K562 (cell line): ENCODE results near the gene ZGLP1. TPM values are rescaled to one million over a fixed set of nuclear protein-coding genes. Genes with fewer than 3 reads are reported as not detected.

Experiments used
- ATAC-seq: fragments of 200-7000 bp; cut with Tn5 transposase; 3 replicates; pipeline ENCODE4 v1.9.1; 2020; ENCODE audit warnings: moderate library complexity
- BruUV-seq: library from RNA; stranded (reverse); fragments of 400-500 nt; replicated peaks from 2 replicates; lab custom pipeline; 2021; lab: Mats Ljungman, UMichigan
- CTCF ChIA-PET: fragments of 300-600 bp; formaldehyde crosslinking; extraction: SDS; loops from one replicate; lab custom pipeline; 2021; ENCODE audit warnings: low intra/inter-chr PET ratio; lab: Yijun Ruan, JAX
- POLR2A ChIA-PET: fragments of 300-600, 350-650 bp; sonication (Branson Sonifier 250); formaldehyde crosslinking; extraction: SDS; loops from one replicate; lab custom pipeline; 2021; ENCODE audit warnings: antibody characterized with exemption, inconsistent platforms; lab: Yijun Ruan, JAX
- DNase-seq, 4 experiments: peaks; one replicate each; pipeline versions ENCODE4 v3.0.0 to v3.0.0-alpha.2; 2011 to 2018; ENCODE audit warnings: low spot score in 3 of 4, mixed read lengths in 3 of 4; ENCODE audit errors: extremely low read depth in 1 of 4
- FAIRE-seq: peaks from 2 replicates; lab custom pipeline; 2011; peaks lifted over from hg19 to GRCh38; lab: Jason Lieb, UNC
- H2AFZ ChIP-seq: 2 replicates; pipeline ENCODE4 v1.6.0; 2011; ENCODE audit warnings: low read depth, low read length, control low read depth, inconsistent platforms
- H3K27ac ChIP-seq: fragments of 200-600 bp; 3 replicates; pipeline ENCODE4 v1.8.0; 2011; ENCODE audit warnings: low read depth, mild to moderate bottlenecking, control low read depth, inconsistent platforms, low read length, moderate library complexity, mixed read lengths; ENCODE audit errors: extremely low read depth
- H3K27me3 ChIP-seq, 2 experiments: fragments of 300-600 bp in 1 of 2; 2 replicates in 1 of 2; 3 replicates in 1 of 2; pipeline versions ENCODE4 v1.6.0 to v1.8.0; 2011; ENCODE audit warnings: inconsistent platforms in 2 of 2, low read length in 2 of 2, mild to moderate bottlenecking in 1 of 2, mixed read lengths in 1 of 2, moderate library complexity in 1 of 2; ENCODE audit not compliant: control insufficient read depth in 2 of 2, insufficient read depth in 2 of 2
- H3K36me3 ChIP-seq: fragments of 300-600 bp; 3 replicates; pipeline ENCODE4 v1.8.0; 2011; ENCODE audit warnings: mild to moderate bottlenecking, low read length, inconsistent platforms; ENCODE audit not compliant: control insufficient read depth, insufficient read depth
- H3K4me1 ChIP-seq, 2 experiments: fragments of 200-600 bp in 1 of 2; replicated peaks in 1 of 2; 2 replicates in 1 of 2; 3 replicates in 1 of 2; pipeline versions ENCODE4 v1.5.1 to v1.8.0; 2011; ENCODE audit warnings: inconsistent platforms in 2 of 2, low read length in 2 of 2, mild to moderate bottlenecking in 1 of 2, mixed read lengths in 1 of 2, moderate library complexity in 1 of 2; ENCODE audit not compliant: control insufficient read depth in 2 of 2, insufficient read depth in 2 of 2
- H3K4me2 ChIP-seq: 2 replicates; pipeline ENCODE4 v1.6.1; 2011; ENCODE audit warnings: low read length, control low read depth, inconsistent platforms, mixed read lengths; ENCODE audit not compliant: insufficient read depth
- H3K4me3 ChIP-seq: fragments of 200-600 bp; sonication (generic), shearing (Covaris generic); 2 replicates; pipeline ENCODE4 v1.5.1; 2016; ENCODE audit warnings: control low read depth, inconsistent platforms
- H3K79me2 ChIP-seq: fragments of 200-600 bp; 3 replicates; pipeline ENCODE4 v1.8.0; 2011; ENCODE audit warnings: low read length, inconsistent platforms; ENCODE audit not compliant: control insufficient read depth, insufficient read depth
- H3K9ac ChIP-seq, 2 experiments: 2 replicates each; pipeline versions ENCODE4 v1.6.0 to v1.6.1; 2011; ENCODE audit warnings: low read depth in 2 of 2, low read length in 2 of 2, control low read depth in 1 of 2, inconsistent platforms in 1 of 2, mild to moderate bottlenecking in 1 of 2, mixed read lengths in 1 of 2; ENCODE audit not compliant: insufficient read depth in 1 of 2
- H3K9me1 ChIP-seq: one replicate; pipeline ENCODE4 v1.6.0; 2011; ENCODE audit warnings: inconsistent platforms, mild to moderate bottlenecking, low read length, moderate library complexity; ENCODE audit not compliant: control insufficient read depth, insufficient read depth
- H3K9me3 ChIP-seq: replicated peaks from 2 replicates; pipeline ENCODE4 v1.5.1; 2011; ENCODE audit warnings: low read depth, low read length, inconsistent platforms; ENCODE audit not compliant: control insufficient read depth, insufficient read depth
- H4K20me1 ChIP-seq: replicated peaks from 2 replicates; pipeline ENCODE4 v1.6.1; 2011; ENCODE audit warnings: low read length, inconsistent platforms, mixed read lengths; ENCODE audit not compliant: control insufficient read depth, insufficient read depth
- CEBPB ChIP-seq: fragments of 450-650 bp; IDR thresholded peaks from 2 replicates; pipeline ENCODE4 v1.6.1; 2016; ENCODE audit warnings: missing genetic modification characterization, missing compliant biosample characterization
- E2F3 ChIP-seq: fragments of 250-450 bp; sonication (Bioruptor Pico); IDR thresholded peaks from 2 replicates; pipeline ENCODE4 v1.4.0; 2020; ENCODE audit warnings: mild to moderate bottlenecking
- MYNN ChIP-seq, 2 experiments: sonication (generic); formaldehyde crosslinking in 1 of 2; IDR thresholded peaks; 2 replicates each; pipeline versions ENCODE4 v1.5.0 to v1.6.1; 2016 to 2020; ENCODE audit warnings: antibody characterized with exemption in 1 of 2, missing genetic modification reagents in 1 of 2
- POLR2G ChIP-seq: fragments of 200-400 bp; formaldehyde crosslinking; IDR thresholded peaks from 2 replicates; pipeline ENCODE4 v1.6.1; 2017; ENCODE audit warnings: low read depth, mild to moderate bottlenecking, antibody characterized with exemption, low read length, moderate library complexity
- RBFOX2 ChIP-seq: fragments of 200-400 bp; formaldehyde crosslinking; IDR thresholded peaks from 2 replicates; pipeline ENCODE4 v1.6.1; 2017; ENCODE audit warnings: low read depth, mild to moderate bottlenecking, low read length, moderate library complexity
- RBM22 ChIP-seq: fragments of 200-400 bp; formaldehyde crosslinking; IDR thresholded peaks from 2 replicates; pipeline ENCODE4 v1.6.1; 2018; ENCODE audit warnings: low read length, low read depth; ENCODE audit not compliant: poor library complexity, severe bottlenecking
- TEAD4 ChIP-seq, 2 experiments: sonication (generic) in 1 of 2; formaldehyde crosslinking in 1 of 2; IDR thresholded peaks; 2 replicates each; pipeline versions ENCODE4 v1.6.1 to v1.8.0; 2012 to 2022; ENCODE audit warnings: borderline replicate concordance in 1 of 2, inconsistent platforms in 1 of 2, low read length in 1 of 2, mild to moderate bottlenecking in 1 of 2, missing genetic modification reagents in 1 of 2
- ZBTB8A ChIP-seq: fragments of 450-650 bp; IDR thresholded peaks from 2 replicates; pipeline ENCODE4 v1.6.1; 2018; ENCODE audit warnings: mild to moderate bottlenecking, moderate library complexity; ENCODE audit not compliant: partially characterized antibody
- ZFP36 ChIP-seq: fragments of 150-350 bp; IDR thresholded peaks from 2 replicates; pipeline ENCODE4 v1.6.1; 2018; ENCODE audit warnings: low read length, low read depth; ENCODE audit not compliant: partially characterized antibody
- WGBS: fragments of 100-300 bp; shearing (Covaris generic); methylation state at CpG from one replicate; pipeline ENCODE4 v1.1.6; 2016; ENCODE audit warnings: low coverage, mixed read lengths; ENCODE audit not compliant: insufficient coverage; ENCODE audit errors: missing lambda C conversion rate; 5-methylcytosine and 5-hydroxymethylcytosine counted together
- in situ Hi-C: fragments of 300-500 bp; cut with MboI; formaldehyde crosslinking; loops from 4 replicates; pipeline ENCODE4 v1.15.0; 2018; ENCODE audit warnings: inconsistent platforms, mixed read lengths
- intact Hi-C: fragments of 100-400 bp; cut with micrococcal nuclease; formaldehyde crosslinking; loops from 2 replicates; pipeline ENCODE4 v1.14.2; 2022
- polyA plus RNA-seq, 8 experiments: library from polyadenylated mRNA; depleted of rRNA in 4 of 8; stranded (reverse) in 5 of 8; unstranded in 3 of 8; fragments of >200 nt; fragmentation: Nextera tagmentation in 2 of 8; fragmentation: Illumina TruSeq in 1 of 8; extraction: Ambion mirVana in 2 of 8; extraction: Trizol in 1 of 8; gene quantifications; 2 replicates each; pipeline versions ENCODE4 v1.2.1 to v1.2.3, GENCODE V29; 2011 to 2014; ENCODE audit warnings: inconsistent platforms in 1 of 8, missing spikeins in 1 of 8
- total RNA-seq, 7 experiments: library from RNA; depleted of rRNA in 6 of 7; stranded (reverse); fragments of >200 nt in 6 of 7; fragmentation: Illumina TruSeq in 2 of 7; extraction: Trizol in 2 of 7; gene quantifications; 2 replicates each; pipeline versions ENCODE4 v1.2.1 to v1.2.3, GENCODE V29; 2011 to 2021; ENCODE audit warnings: low replicate concordance in 1 of 7

ZGLP1 gene
- total and polyA plus RNA-seq, 9 of the 15 experiments (the other 6 are each of a cell fraction or from before 2014, with no cell fraction given) = 0.24 to 4.5 (median 2.2) TPM

GRCh38 chr19:10321417-10321797 lies 11.8 kb upstream of the ZGLP1 start:
- Histone ChIP-seq H3K36me3 (peaks cover 96% of the 10 kb centered on the region), H3K4me1 (peaks cover 5 to 51% of the 10 kb centered on the region in 2 experiments; a peak in 4 of 5 replicates), H3K9me1 (no peaks in the 10 kb centered on the region), H3K4me3 (no peak overlapping the region), H3K27ac (no peak overlapping the region; the same call in 2 of the 3 replicates), H2AFZ (no peak overlapping the region), H4K20me1 (0 out of 2 replicates have a peak, but pooled peaks cover 8% of the 10 kb centered on the region), H3K79me2 (no peaks in the 10 kb centered on the region; the same call in 1 of the 3 replicates), H3K27me3 (no peaks in the 10 kb centered on the region), H3K4me2 (no peak overlapping the region), H3K9ac (peak overlapping the region in 1 of 2 experiments; percentile 78; a peak in 2 of 4 replicates), H3K9me3 (no peaks in the 10 kb centered on the region)
- BruUV-seq = no TSS peak
- intact Hi-C loops (no loop called here), in situ Hi-C loops (no loop called here)
- 90% methylated on average over 9 of the region's 11 CpGs for WGBS
- peak; percentile 15; the same call in 1 of the 2 replicates for TF ChIP-seq RBFOX2
- TF ChIP-seq ZFP36 = no peak
- no peak for TF ChIP-seq E2F3 (CRISPR knock-in tag)
- no peak for TF ChIP-seq MYNN (IDR thresholded peaks at IDR 0.05)
- no peak for TF ChIP-seq MYNN (CRISPR knock-in tag; IDR thresholded peaks at IDR 0.05)
- TF ChIP-seq POLR2G = peak; percentile 70
- TF ChIP-seq CEBPB = no peak
- TF ChIP-seq ZBTB8A = no peak
- TF ChIP-seq RBM22 = peak; percentile 22
- TF ChIP-seq TEAD4 (IDR thresholded peaks at IDR 0.05; ENCODE audit: low read length) = no peak
- no peak for TF ChIP-seq TEAD4 (CRISPR knock-in tag; IDR thresholded peaks at IDR 0.05; ENCODE audit: borderline replicate concordance)
- ATAC-seq (no peak), DNase-seq (no peak), FAIRE-seq (no peak)
- CTCF ChIA-PET = no interaction called here
- POLR2A ChIA-PET = interaction anchor here (0.6 to 2.0 kb wide), 5 partner anchors 11 to 34 kb away, joined by 3 to 9 read pairs (median 3); partner anchors contain the start of genes ICAM4 and RAVER1
